ENCODE results near the gene NPS. TPM values are rescaled to one million over a fixed set of nuclear protein-coding genes. Genes with fewer than 3 reads are reported as not detected.

NPS gene
- polyA plus RNA-seq, 1 donor, result not detected

DNA sequence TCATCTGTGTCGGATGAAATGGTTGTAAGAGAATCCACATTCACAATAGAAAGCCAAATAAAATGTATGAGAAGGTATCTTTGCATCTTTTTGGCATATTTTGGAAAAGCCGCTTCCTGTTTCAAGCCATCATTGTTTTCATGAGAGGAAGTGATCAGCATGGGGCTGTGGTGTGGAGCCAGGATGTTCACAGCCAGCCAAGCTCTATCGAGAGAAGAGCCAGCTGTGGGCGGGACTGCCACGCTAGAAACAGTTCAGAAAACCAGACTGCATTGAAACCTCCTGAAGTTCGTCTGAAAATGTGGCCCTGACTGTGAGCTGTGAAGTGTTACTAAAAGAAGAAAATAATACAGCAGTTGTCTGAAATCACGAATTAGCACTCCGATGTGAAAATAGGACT lies 21.2 kb upstream of the NPS start:
- no peak overlapping the region for H3K4me3 ChIP-seq (ENCODE audit: low read length)
- no peaks in the 10 kb centered on the region for H3K36me3 ChIP-seq (ENCODE audit: control insufficient read depth, insufficient read depth, low read length)
- 100% methylated on average over 3 of the region's 8 CpGs for WGBS (ENCODE audit: insufficient coverage, low lambda C conversion rate)
- no peaks in the 10 kb centered on the region for H3K9me3 ChIP-seq (ENCODE audit: control insufficient read depth, low read depth, low read length)
- DNase-seq, result no peak
- no peaks in the 10 kb centered on the region for H3K4me1 ChIP-seq (ENCODE audit: control insufficient read depth, insufficient read depth, low read length)
- H3K27ac ChIP-seq (ENCODE audit: low read length), result no peak overlapping the region
- peaks cover 2% of the 10 kb centered on the region for H3K27me3 ChIP-seq (ENCODE audit: control insufficient read depth, insufficient read depth, low read length)

- Histone ChIP-seq H3K36me3 (ENCODE audit: control insufficient read depth, insufficient read depth, low read length) (no peaks in the 10 kb centered on the region), H3K27ac (ENCODE audit: low read length) (no peak overlapping the region), H3K9me3 (ENCODE audit: control insufficient read depth, low read depth, low read length) (no peaks in the 10 kb centered on the region), H3K4me1 (ENCODE audit: control insufficient read depth, insufficient read depth, low read length) (no peaks in the 10 kb centered on the region), H3K4me3 (ENCODE audit: low read length) (no peak overlapping the region), H3K27me3 (ENCODE audit: control insufficient read depth, insufficient read depth, low read length) (peaks cover 2% of the 10 kb centered on the region)
- whole genome bisulfite sequencing (ENCODE audit: insufficient coverage, low lambda C conversion rate), result no CpG with 5 or more reads among the region's 6 CpGs
- no peak for DNase-seq
Observed at GRCh38 chr10:127532193-127532592, 16.9 kb upstream of the NPS start.

DNA sequence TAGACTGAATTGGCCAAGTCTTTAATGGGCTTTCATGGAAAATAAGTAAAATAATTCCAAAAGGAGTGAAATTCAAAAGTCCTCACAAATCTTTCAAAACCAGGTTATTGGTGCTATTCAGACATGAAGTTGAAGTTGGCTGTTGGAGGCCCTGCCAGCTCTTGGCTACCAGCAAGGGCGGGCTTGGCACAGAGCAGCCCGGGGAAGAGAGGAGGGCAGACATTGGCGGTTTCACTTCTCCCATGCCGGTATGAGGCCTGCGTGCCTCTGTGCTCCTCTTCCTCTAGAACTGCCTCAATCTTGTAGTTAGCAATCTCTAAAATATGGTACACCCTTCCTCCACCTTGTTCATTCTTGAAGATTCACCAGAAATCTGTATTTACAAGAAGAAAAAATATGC lies 16.4 kb upstream of the NPS start:
- peaks cover 2% of the 10 kb centered on the region for H3K27me3 ChIP-seq (ENCODE audit: control insufficient read depth, insufficient read depth, low read length)
- no peaks in the 10 kb centered on the region for H3K36me3 ChIP-seq (ENCODE audit: control insufficient read depth, insufficient read depth, low read length)
- H3K4me1 ChIP-seq (ENCODE audit: control insufficient read depth, insufficient read depth, low read length), result no peaks in the 10 kb centered on the region
- no CpG with 5 or more reads among the region's 5 CpGs for WGBS (ENCODE audit: insufficient coverage, low lambda C conversion rate)
- H3K27ac ChIP-seq (ENCODE audit: low read length), result no peak overlapping the region
- no peak overlapping the region for H3K4me3 ChIP-seq (ENCODE audit: low read length)
- no peak for DNase-seq
- no peaks in the 10 kb centered on the region for H3K9me3 ChIP-seq (ENCODE audit: control insufficient read depth, low read depth, low read length)

- no peak for DNase-seq
- Histone ChIP-seq H3K36me3 (ENCODE audit: control insufficient read depth, insufficient read depth, low read length) (no peaks in the 10 kb centered on the region), H3K9me3 (ENCODE audit: control insufficient read depth, low read depth, low read length) (no peaks in the 10 kb centered on the region), H3K4me3 (ENCODE audit: low read length) (no peak overlapping the region), H3K27ac (ENCODE audit: low read length) (no peak overlapping the region), H3K4me1 (ENCODE audit: control insufficient read depth, insufficient read depth, low read length) (no peaks in the 10 kb centered on the region), H3K27me3 (ENCODE audit: control insufficient read depth, insufficient read depth, low read length) (peaks cover 2% of the 10 kb centered on the region)
- no CpG with 5 or more reads among the region's 6 CpGs for WGBS (ENCODE audit: insufficient coverage, low lambda C conversion rate)
Observed at GRCh38 chr10:127534074-127534473, 15.0 kb upstream of the NPS start.

GRCh38 chr10:127534496-127534895 lies 14.6 kb upstream of the NPS start:
- no peak overlapping the region for H3K4me3 ChIP-seq (ENCODE audit: low read length)
- no peak for DNase-seq
- no peaks in the 10 kb centered on the region for H3K36me3 ChIP-seq (ENCODE audit: control insufficient read depth, insufficient read depth, low read length)
- no peaks in the 10 kb centered on the region for H3K9me3 ChIP-seq (ENCODE audit: control insufficient read depth, low read depth, low read length)
- no peaks in the 10 kb centered on the region for H3K4me1 ChIP-seq (ENCODE audit: control insufficient read depth, insufficient read depth, low read length)
- no peaks in the 10 kb centered on the region for H3K27me3 ChIP-seq (ENCODE audit: control insufficient read depth, insufficient read depth, low read length)
- no CpG with 5 or more reads among the region's 1 CpG for WGBS (ENCODE audit: insufficient coverage, low lambda C conversion rate)
- no peak overlapping the region for H3K27ac ChIP-seq (ENCODE audit: low read length)

GRCh38 chr10:127535802-127536515 lies 13.2 kb upstream of the NPS start:
- no peaks in the 10 kb centered on the region for H3K36me3 ChIP-seq (ENCODE audit: control insufficient read depth, insufficient read depth, low read length)
- H3K27me3 ChIP-seq (ENCODE audit: control insufficient read depth, insufficient read depth, low read length), result no peaks in the 10 kb centered on the region
- DNase-seq, result no peak
- H3K4me3 ChIP-seq (ENCODE audit: low read length), result no peak overlapping the region
- no peak overlapping the region for H3K27ac ChIP-seq (ENCODE audit: low read length)
- H3K9me3 ChIP-seq (ENCODE audit: control insufficient read depth, low read depth, low read length), result no peaks in the 10 kb centered on the region
- 100% methylated on average over 4 of the region's 8 CpGs for WGBS (ENCODE audit: insufficient coverage, low lambda C conversion rate)
- no peaks in the 10 kb centered on the region for H3K4me1 ChIP-seq (ENCODE audit: control insufficient read depth, insufficient read depth, low read length)

DNA sequence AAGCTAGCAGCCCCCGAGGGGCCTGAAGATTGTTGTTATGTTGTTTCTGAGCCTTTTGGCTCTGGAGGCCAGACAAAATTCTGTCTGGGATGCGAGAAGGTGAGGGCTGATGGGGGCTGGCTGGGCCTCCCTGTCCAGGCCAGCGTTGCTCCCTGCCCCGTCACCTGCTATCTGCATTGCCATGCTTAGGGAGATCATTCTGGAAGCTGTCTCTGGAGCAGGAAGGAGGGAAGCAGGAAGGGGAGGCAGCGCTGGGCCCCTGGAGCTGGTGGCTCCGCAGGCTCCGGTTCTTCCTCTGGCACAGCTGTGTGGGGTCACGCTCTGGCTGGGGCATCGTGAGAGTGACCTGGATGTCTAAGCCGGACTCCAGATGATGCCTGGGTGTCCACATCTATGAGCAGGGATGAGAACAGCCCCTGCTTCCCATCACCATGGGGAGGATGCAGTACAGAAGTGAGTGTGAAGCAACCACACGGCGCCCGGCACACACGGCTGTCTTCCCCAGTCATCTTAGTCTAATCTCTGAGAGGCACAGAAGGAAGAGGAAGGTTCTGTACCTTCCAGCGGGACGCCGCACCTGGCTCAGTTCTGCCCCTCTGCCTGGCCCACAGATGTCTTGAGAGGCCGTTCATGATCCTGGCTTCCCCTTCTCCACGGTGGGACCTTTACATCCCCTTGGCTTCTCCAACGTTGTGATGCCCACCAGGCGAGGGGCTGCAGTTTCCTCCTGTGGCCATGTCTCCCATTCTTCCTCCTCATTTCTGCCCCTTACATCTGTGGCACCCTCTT lies 11.9 kb upstream of the NPS start:
- no peaks in the 10 kb centered on the region for H3K27me3 ChIP-seq (ENCODE audit: control insufficient read depth, insufficient read depth, low read length)
- no peak overlapping the region for H3K27ac ChIP-seq (ENCODE audit: low read length)
- H3K4me1 ChIP-seq (ENCODE audit: control insufficient read depth, insufficient read depth, low read length), result no peaks in the 10 kb centered on the region
- no peak for DNase-seq
- H3K36me3 ChIP-seq (ENCODE audit: control insufficient read depth, insufficient read depth, low read length), result no peaks in the 10 kb centered on the region
- WGBS (ENCODE audit: insufficient coverage, low lambda C conversion rate), result 80% methylated on average over 2 of the region's 21 CpGs
- H3K9me3 ChIP-seq (ENCODE audit: control insufficient read depth, low read depth, low read length), result no peaks in the 10 kb centered on the region
- no peak overlapping the region for H3K4me3 ChIP-seq (ENCODE audit: low read length)

- no peak for DNase-seq
- 100% methylated on average over 1 of the region's 8 CpGs for WGBS (ENCODE audit: insufficient coverage, low lambda C conversion rate)
- Histone ChIP-seq H3K4me3 (ENCODE audit: low read length) (no peak overlapping the region), H3K27me3 (ENCODE audit: control insufficient read depth, insufficient read depth, low read length) (no peaks in the 10 kb centered on the region), H3K4me1 (ENCODE audit: control insufficient read depth, insufficient read depth, low read length) (no peaks in the 10 kb centered on the region), H3K9me3 (ENCODE audit: control insufficient read depth, low read depth, low read length) (no peaks in the 10 kb centered on the region), H3K36me3 (ENCODE audit: control insufficient read depth, insufficient read depth, low read length) (no peaks in the 10 kb centered on the region), H3K27ac (ENCODE audit: low read length) (no peak overlapping the region)
Observed at GRCh38 chr10:127537924-127538323, 11.2 kb upstream of the NPS start.

GRCh38 chr10:127548022-127548421 lies 1.1 kb upstream of the NPS start:
- no peak for DNase-seq
- H3K4me3 ChIP-seq (ENCODE audit: low read length), result no peak overlapping the region
- WGBS (ENCODE audit: insufficient coverage, low lambda C conversion rate), result no CpG with 5 or more reads among the region's 3 CpGs

GRCh38 chr10:127550861-127551260 lies 1.8 kb downstream of the NPS start:
- H3K4me1 ChIP-seq (ENCODE audit: control insufficient read depth, insufficient read depth, low read length), result no peaks in the 10 kb centered on the region
- H3K27me3 ChIP-seq (ENCODE audit: control insufficient read depth, insufficient read depth, low read length), result no peaks in the 10 kb centered on the region
- H3K9me3 ChIP-seq (ENCODE audit: control insufficient read depth, low read depth, low read length), result no peaks in the 10 kb centered on the region
- WGBS (ENCODE audit: insufficient coverage, low lambda C conversion rate), result 48% methylated on average over 3 of the region's 5 CpGs
- H3K27ac ChIP-seq (ENCODE audit: low read length), result no peak overlapping the region
- no peaks in the 10 kb centered on the region for H3K36me3 ChIP-seq (ENCODE audit: control insufficient read depth, insufficient read depth, low read length)
- DNase-seq, result no peak
- no peak overlapping the region for H3K4me3 ChIP-seq (ENCODE audit: low read length)

More at GRCh38 chr10:127548022-127548421, 1.1 kb upstream of the NPS start:
- Histone ChIP-seq H3K36me3 (ENCODE audit: control insufficient read depth, insufficient read depth, low read length) (no peaks in the 10 kb centered on the region), H3K4me1 (ENCODE audit: control insufficient read depth, insufficient read depth, low read length) (no peaks in the 10 kb centered on the region), H3K9me3 (ENCODE audit: control insufficient read depth, low read depth, low read length) (no peaks in the 10 kb centered on the region), H3K27ac (ENCODE audit: low read length) (no peak overlapping the region), H3K27me3 (ENCODE audit: control insufficient read depth, insufficient read depth, low read length) (no peaks in the 10 kb centered on the region)
